ENCODE results near the gene ABCG1. TPM values are rescaled to one million over a fixed set of nuclear protein-coding genes. Genes with fewer than 3 reads are reported as not detected.

ABCG1 gene
- polyA plus RNA-seq, 2 of the 4 experiments (the other 2 are of a cell fraction) = 2.3 to 5.1 TPM

GRCh38 chr21:42260121-42260520, 41.2 kb downstream of the ABCG1 start:
- FAIRE-seq = no peak

DNA sequence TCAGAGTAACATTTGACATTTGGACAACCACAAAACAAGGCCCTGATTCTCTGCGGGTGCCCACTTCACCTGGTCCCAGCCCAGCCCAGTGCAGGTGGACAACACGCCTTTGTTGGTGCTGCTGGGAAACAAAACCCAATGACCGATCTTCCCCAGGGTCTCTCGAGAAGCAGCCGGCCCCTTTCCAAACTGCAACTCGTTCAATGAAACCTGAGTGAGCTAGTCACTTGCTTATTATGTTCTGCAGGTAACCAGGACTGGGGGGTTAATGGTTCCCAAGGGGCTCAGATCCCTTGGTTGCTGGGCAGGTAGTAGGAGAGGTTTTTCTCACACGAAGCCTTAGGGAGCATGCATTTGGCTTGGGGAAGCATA, 42.9 kb downstream of the ABCG1 start:
- TF ChIP-seq HOXB13 (CRISPR knock-in tag; IDR thresholded peaks at IDR 0.05; ENCODE audit: low read depth) (no peak), SREBF2 (IDR thresholded peaks at IDR 0.05) (no peak), POLR2AphosphoS2 (conservative IDR thresholded peaks at IDR 0.05; ENCODE audit: low read length) (no peak), GATA3 (IDR thresholded peaks at IDR 0.05; ENCODE audit: borderline replicate concordance) (no peak), EHF (CRISPR knock-in tag; IDR thresholded peaks at IDR 0.05) (no peak), ATOH8 (CRISPR knock-in tag; IDR thresholded peaks at IDR 0.05; ENCODE audit: low read depth) (no peak), HDAC2 (IDR thresholded peaks at IDR 0.05) (no peak), POLR2A (IDR thresholded peaks at IDR 0.05; ENCODE audit: low read length) (no peak), FOXS1 (CRISPR knock-in tag; IDR thresholded peaks at IDR 0.05) (no peak), TFCP2L1 (CRISPR knock-in tag; IDR thresholded peaks at IDR 0.05) (no peak), CEBPB (IDR thresholded peaks at IDR 0.05) (no peak)
- TF ChIP-seq, protein P1, sequence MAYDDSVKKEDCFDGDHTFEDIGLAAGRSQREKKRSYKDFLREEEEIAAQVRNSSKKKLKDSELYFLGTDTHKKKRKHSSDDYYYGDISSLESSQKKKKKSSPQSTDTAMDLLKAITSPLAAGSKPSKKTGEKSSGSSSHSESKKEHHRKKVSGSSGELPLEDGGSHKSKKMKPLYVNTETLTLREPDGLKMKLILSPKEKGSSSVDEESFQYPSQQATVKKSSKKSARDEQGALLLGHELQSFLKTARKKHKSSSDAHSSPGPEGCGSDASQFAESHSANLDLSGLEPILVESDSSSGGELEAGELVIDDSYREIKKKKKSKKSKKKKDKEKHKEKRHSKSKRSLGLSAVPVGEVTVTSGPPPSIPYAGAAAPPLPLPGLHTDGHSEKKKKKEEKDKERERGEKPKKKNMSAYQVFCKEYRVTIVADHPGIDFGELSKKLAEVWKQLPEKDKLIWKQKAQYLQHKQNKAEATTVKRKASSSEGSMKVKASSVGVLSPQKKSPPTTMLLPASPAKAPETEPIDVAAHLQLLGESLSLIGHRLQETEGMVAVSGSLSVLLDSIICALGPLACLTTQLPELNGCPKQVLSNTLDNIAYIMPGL (CRISPR knock-in tag; IDR thresholded peaks at IDR 0.05; ENCODE audit: borderline replicate concordance) = no peak
- TF ChIP-seq, protein P2, sequence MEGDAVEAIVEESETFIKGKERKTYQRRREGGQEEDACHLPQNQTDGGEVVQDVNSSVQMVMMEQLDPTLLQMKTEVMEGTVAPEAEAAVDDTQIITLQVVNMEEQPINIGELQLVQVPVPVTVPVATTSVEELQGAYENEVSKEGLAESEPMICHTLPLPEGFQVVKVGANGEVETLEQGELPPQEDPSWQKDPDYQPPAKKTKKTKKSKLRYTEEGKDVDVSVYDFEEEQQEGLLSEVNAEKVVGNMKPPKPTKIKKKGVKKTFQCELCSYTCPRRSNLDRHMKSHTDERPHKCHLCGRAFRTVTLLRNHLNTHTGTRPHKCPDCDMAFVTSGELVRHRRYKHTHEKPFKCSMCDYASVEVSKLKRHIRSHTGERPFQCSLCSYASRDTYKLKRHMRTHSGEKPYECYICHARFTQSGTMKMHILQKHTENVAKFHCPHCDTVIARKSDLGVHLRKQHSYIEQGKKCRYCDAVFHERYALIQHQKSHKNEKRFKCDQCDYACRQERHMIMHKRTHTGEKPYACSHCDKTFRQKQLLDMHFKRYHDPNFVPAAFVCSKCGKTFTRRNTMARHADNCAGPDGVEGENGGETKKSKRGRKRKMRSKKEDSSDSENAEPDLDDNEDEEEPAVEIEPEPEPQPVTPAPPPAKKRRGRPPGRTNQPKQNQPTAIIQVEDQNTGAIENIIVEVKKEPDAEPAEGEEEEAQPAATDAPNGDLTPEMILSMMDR (IDR thresholded peaks at IDR 0.05) = no peak
- TF ChIP-seq, protein P3, sequence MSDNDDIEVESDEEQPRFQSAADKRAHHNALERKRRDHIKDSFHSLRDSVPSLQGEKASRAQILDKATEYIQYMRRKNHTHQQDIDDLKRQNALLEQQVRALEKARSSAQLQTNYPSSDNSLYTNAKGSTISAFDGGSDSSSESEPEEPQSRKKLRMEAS (IDR thresholded peaks at IDR 0.05) = no peak
- ChIA-PET CTCF (interaction anchor here (0.9 to 3.8 kb wide), 5 partner anchors 25 to 152 kb away, joined by 3 to 14 read pairs (median 3); no protein-coding TSS in a partner anchor), POLR2A (no interaction called here)
- 89% methylated on average over 5 of the region's 7 CpGs for WGBS (ENCODE audit: missing lambda C conversion rate)
- DNase-seq (ENCODE audit: low read depth in 1 of 2, low spot score in 1 of 2) (no peak), ATAC-seq (no peak), FAIRE-seq (no peak)
- Histone ChIP-seq H3K9me3 (no peaks in the 10 kb centered on the region), H3K4me2 (no peak overlapping the region), H3K4me1 (peaks cover 7% of the 10 kb centered on the region; the same call in 1 of the 3 replicates), H3K4me3 (no peak overlapping the region), H3K27ac (no peak overlapping the region)

More at GRCh38 chr21:42260121-42260520, 41.2 kb downstream of the ABCG1 start:
- 58% methylated on average over 2 of the region's 10 CpGs for WGBS (ENCODE audit: missing lambda C conversion rate)
- Histone ChIP-seq H3K4me1 (peaks cover 7% of the 10 kb centered on the region; the same call in 1 of the 3 replicates), H3K9me3 (no peaks in the 10 kb centered on the region), H3K4me3 (no peak overlapping the region), H3K4me2 (no peak overlapping the region), H3K27ac (no peak overlapping the region)
- TF ChIP-seq CBX2 (IDR thresholded peaks at IDR 0.05; ENCODE audit: borderline replicate concordance, low read depth) = no peak
- TF ChIP-seq EP300 (IDR thresholded peaks at IDR 0.05) = no peak
- no peak for TF ChIP-seq POLR2AphosphoS2 (conservative IDR thresholded peaks at IDR 0.05; ENCODE audit: low read length)
- TF ChIP-seq, protein P4, sequence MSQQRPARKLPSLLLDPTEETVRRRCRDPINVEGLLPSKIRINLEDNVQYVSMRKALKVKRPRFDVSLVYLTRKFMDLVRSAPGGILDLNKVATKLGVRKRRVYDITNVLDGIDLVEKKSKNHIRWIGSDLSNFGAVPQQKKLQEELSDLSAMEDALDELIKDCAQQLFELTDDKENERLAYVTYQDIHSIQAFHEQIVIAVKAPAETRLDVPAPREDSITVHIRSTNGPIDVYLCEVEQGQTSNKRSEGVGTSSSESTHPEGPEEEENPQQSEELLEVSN (IDR thresholded peaks at IDR 0.05; ENCODE audit: borderline replicate concordance, low read depth) = no peak
- TF ChIP-seq MYC (IDR thresholded peaks at IDR 0.05; ENCODE audit: borderline replicate concordance, low read length) = no peak
- no peak for TF ChIP-seq JUNB (IDR thresholded peaks at IDR 0.05)
- TF ChIP-seq, protein P2 (IDR thresholded peaks at IDR 0.05) = no peak
- no peak for TF ChIP-seq KDM5A (IDR thresholded peaks at IDR 0.05)
- ATAC-seq (no peak), DNase-seq (ENCODE audit: low read depth in 1 of 2, low spot score in 1 of 2) (no peak)
- POLR2A ChIA-PET = no interaction called here
- CTCF ChIA-PET = interaction anchor here (0.6 to 3.8 kb wide), 9 partner anchors 8 to 576 kb away, joined by 3 to 23 read pairs (median 5); no protein-coding TSS in a partner anchor
